ENCODE measurements around the gene COX7A2L.
"Not testable (repeated sequence)": the region's sequence is repeated elsewhere in the genome, so short reads cannot be mapped to it uniquely, and the experiment has no call there.

COX7A2L gene

GRCh38 chr2:42367835-42368234, 6.8 kb upstream of the COX7A2L start:
- DNase-seq (ENCODE audit: low spot score) = no peak

- DNase-seq (ENCODE audit: low spot score) = no peak
Observed at GRCh38 chr2:42366411-42366810, 5.4 kb upstream of the COX7A2L start.

DNA sequence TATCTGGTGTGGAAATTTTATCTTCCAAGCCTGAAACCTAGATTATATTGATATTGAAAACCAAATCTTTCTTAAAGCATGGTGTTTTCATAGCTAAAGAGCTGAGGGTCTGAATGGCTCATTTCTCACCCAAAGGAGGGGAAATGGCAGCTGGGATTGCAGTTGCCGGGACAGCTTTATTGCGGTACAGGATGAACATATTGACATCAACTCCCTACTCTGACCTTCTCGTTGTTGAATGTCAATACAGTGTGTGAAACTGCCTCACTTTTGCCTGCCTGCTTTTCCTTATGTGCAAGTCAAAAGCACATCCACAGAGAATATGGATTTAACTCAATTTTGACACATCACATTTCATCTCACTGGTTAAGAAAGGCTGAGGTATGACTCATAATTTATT, 3.6 kb upstream of the COX7A2L start:
- no peak for DNase-seq (ENCODE audit: low spot score)

- DNase-seq (ENCODE audit: low spot score) = no peak
Observed at GRCh38 chr2:42363413-42363812, 2.4 kb upstream of the COX7A2L start.

- DNase-seq (ENCODE audit: low spot score) = no peak
Observed at GRCh38 chr2:42361728-42362283, 789 bp upstream of the COX7A2L start.

DNA sequence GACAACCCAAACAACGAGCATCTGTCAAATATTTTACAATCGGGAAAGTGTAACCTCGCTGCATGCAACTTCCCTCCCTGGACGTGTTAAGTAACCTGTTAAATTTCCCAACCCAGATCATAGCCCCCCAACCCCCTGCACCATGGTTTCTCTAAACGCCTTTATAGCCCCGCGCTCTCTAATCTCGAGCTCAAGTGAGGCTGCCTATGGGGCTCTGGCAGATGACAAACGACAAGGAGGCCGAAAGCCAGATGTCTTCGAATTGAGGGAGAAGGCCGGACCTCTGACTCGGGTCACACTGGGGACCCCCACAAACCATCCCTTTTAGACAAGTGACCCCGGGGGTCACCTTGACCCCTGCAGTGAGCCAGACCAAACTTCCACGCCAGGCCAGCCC, 526 bp downstream of the COX7A2L start:
- DNase-seq (ENCODE audit: low spot score) = no peak

GRCh38 chr2:42359965-42360483, 993 bp downstream of the COX7A2L start:
- no peak for DNase-seq (ENCODE audit: low spot score)

DNA sequence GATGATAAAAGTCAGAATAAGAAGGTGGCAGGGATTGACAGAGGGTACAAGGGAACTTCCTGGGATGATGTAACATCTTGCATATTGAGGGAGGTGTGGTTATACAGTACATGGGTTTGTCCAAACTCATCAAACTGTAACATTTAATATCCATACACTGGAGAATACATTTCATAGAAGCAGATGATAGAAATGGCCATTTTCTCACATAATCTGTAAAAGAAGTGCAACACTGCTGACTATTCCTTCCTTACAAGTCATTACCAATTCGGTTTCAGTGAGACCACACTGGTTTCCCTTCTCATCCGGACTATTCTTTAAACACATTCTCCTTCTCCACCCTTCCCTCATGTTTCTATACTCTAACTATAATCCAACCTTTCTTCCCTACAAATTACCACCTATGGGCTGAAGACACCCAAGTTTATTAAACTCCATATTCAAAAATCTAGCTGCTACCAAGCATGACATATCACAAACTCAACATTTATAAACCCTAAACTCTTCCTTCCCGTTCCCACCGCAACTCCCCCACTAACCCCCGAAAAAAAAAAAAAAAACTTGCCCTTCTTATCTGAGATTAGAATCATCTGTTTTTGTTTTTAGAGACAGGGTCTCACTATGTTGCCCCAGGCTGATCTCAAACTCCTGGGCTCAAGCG, 1.6 kb downstream of the COX7A2L start:
- DNase-seq (ENCODE audit: low spot score) = peak; percentile 34

- no peak for DNase-seq (ENCODE audit: low spot score)
Observed at GRCh38 chr2:42353792-42354429, 7.1 kb downstream of the COX7A2L start.

DNA sequence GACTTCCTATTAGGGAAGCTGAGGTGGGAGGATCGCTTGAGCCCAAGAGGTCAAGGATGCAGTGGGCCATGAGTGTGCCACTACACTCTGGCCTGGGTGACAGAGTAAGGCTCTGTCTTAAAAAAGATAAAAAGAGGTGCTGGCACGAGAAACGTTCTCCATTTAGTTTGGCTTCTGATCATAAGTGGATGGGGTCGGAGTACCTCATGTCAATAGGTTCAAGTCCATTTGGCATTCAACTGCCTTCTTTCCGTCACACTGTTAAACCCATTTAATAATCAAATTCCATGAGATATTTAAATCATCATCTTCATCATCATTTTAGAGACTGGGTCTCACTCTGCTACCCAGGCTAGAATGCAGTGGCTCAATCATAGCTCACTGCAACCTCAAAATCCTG, 9.2 kb downstream of the COX7A2L start:
- DNase-seq (ENCODE audit: low spot score) = no peak

DNA sequence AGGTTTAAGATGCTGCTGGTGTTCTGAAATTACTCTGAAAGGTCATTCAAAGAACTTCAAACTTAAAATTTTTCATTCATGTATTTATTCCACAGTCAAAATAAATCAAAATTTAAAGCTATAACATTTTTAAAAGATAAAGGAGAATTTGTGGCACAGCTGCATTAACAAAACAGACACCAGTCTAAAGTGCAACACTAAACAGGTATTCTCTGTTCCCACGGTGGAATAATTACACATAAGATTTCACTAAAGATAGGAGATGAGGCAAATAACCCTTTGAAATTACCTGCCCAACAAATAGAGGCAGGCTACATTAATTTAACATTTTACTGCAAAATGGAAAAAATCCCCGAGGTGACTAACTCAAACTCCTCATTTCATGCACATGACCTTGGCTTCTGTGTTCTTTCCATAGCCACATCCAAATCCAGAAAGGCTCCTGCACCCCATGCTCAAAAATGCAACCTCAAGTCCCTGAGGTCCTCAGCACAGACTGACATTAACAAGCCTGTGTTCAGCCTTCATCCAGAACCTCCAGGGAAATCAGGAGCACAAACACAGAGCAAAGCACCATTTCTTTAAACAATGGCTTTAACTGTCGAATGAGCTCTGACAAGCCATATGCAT, 10.5 kb downstream of the COX7A2L start:
- no peak for DNase-seq (ENCODE audit: low spot score)

DNA sequence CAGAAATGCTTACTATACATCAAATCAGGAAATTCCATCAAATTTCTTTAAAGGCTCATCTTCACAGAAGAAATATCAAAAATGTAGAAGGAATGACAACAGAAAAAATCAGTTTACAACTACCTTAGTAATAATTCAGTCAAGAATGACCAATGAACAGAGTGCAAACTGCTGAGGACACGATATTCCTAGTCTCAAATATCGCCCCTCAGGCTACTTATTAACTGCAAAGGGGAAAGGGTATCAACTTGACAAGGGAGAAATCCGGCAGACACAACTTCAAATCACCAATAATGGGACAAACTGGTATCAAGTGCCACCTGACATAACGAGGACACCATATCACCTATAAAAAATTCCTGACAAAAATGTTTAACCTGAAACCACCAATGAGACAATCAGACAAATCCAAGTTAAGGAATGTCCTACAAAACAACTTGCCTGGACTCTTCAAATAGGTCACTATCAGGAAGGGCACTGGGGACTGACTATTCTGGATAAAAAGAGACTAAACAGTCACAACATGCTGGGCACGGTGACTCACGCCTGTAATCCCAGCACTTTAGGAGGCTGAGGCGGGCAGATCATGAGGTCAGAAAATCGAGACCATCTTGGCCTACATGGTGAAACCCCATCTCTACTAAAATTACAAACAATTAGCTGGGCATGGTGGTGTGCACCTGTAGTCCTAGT, 12.8 kb downstream of the COX7A2L start:
- no peak for DNase-seq (ENCODE audit: low spot score)

DNA sequence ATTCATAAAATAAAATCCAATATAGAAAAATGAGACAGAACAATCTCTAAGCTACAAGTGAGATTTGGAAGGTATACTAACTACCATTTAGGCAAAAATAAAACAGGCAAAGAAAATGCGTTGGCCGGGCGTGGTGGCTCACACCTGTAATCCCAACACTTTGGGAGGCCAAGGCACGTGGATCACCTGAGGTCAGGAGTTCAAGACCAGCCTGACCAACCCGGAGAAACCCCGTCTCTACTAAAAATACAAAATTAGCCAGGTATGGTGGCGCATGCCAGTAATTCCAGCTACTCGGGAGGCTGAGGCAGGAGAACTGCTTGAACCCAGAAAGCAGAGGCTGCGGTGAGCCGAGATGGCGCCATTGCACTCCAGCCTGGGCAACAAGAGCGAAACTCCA, 13.5 kb downstream of the COX7A2L start:
- DNase-seq (ENCODE audit: low spot score) = not testable (repeated sequence)

GRCh38 chr2:42346856-42347255, 14.2 kb downstream of the COX7A2L start:
- DNase-seq (ENCODE audit: low spot score) = not testable (repeated sequence)

DNA sequence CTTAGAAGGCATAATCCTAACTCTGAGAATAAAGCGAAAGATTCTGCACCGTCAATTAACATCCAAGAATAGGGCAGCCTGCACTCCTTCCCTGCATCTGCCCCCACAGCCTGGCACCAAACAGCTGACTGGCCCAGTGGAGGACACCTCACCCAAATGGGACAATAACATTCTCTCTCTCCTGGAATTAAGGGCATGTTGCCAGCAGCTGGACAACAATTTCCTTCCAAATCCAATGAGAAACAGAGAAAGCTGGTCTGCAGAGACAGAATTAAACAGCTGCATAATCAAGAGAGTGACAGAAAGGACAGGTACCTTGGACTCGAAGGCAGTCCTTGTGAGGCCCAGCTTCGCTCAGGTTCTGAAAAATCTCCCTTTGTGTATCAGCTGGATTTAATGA, 15.0 kb downstream of the COX7A2L start:
- DNase-seq (ENCODE audit: low spot score) = no peak

GRCh38 chr2:42342795-42343241, 18.2 kb downstream of the COX7A2L start:
- DNase-seq (ENCODE audit: low spot score) = no peak

GRCh38 chr2:42342061-42342794, 18.8 kb downstream of the COX7A2L start:
- DNase-seq (ENCODE audit: low spot score) = peak; percentile 6

DNA sequence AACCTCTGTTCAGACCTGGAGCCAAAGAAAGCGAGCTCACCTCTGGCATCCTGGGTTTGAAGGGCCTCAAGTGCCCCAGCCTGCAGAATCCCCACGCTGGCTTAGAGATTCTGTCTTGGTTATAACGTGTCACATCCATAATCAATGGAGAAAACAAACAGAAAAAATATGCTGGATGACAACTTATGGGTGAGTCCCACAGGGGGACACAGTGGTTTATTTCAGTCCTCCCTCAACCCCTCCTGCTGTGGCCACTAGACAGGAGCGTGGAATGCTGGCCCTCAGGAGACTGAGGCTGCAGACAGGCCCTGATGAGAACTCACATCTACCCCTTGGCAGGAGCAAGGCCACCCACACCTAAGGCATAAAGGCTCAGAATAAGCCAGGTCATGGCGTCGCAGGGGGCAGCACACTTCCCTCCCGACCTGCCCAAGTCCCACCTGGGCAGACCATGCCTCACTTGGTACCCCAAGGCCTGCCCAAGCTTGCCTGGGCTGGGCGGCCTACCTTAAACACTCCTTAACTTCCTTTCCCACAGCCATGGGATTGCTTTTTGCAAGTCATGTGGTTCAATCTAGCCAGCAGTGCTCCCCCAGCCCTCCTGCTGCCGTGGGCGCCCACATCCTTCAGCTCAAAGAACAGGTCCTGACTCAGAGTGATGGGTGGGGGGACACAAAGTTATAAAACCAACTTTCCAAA, 19.9 kb downstream of the COX7A2L start:
- no peak for DNase-seq (ENCODE audit: low spot score)

GRCh38 chr2:42340045-42340937, 20.7 kb downstream of the COX7A2L start:
- no peak for DNase-seq (ENCODE audit: low spot score)
